HFFc6 (cell line): ENCODE results near the gene RTP2. TPM values are rescaled to one million over a fixed set of nuclear protein-coding genes. Genes with fewer than 3 reads are reported as not detected.

Experiments
- DNase-seq: peaks from one replicate; pipeline ENCODE4 v3.0.0-alpha.2; 2018
- H3K27ac Mint-ChIP-seq: 2 replicates; pipeline ENCODE4 v1.8.0; 2020; ENCODE audit warnings: mild to moderate bottlenecking, mixed read lengths
- H3K27me3 Mint-ChIP-seq: 2 replicates; pipeline ENCODE4 v1.8.0; 2021; ENCODE audit warnings: mild to moderate bottlenecking, moderate library complexity, mixed read lengths; ENCODE audit not compliant: insufficient read depth
- H3K36me3 Mint-ChIP-seq: 2 replicates; pipeline ENCODE4 v1.8.0; 2021; ENCODE audit warnings: low read depth, mixed read lengths
- H3K4me1 Mint-ChIP-seq: 2 replicates; pipeline ENCODE4 v1.8.0; 2020; ENCODE audit warnings: low read depth, mixed read lengths
- H3K4me3 Mint-ChIP-seq: 2 replicates; pipeline ENCODE4 v1.8.0; 2020; ENCODE audit warnings: mild to moderate bottlenecking, moderate library complexity, mixed read lengths
- H3K9me3 Mint-ChIP-seq: 2 replicates; pipeline ENCODE4 v1.8.0; 2020; ENCODE audit warnings: mild to moderate bottlenecking, mixed read lengths
- CTCF ChIP-seq: fragments of 200-600 bp; sonication (generic); IDR thresholded peaks from 2 replicates; pipeline ENCODE4 v1.5.0; 2021; ENCODE audit warnings: antibody characterized with exemption, mild to moderate bottlenecking
- total RNA-seq, 6 experiments: library from RNA; stranded (reverse); fragmentation: NEBNext Ultra II Directional; extraction: Animal tissue kit (Norgen Biotek cat#: 25700); gene quantifications; 2 replicates in 1 of 6; 3 replicates in 5 of 6; pipeline ENCODE4 v1.2.3, GENCODE V29; 2021

Gene RTP2
- total RNA-seq, 6 experiments from 2014 or later: not detected

- no peak for TF ChIP-seq CTCF
- H3K4me3 Mint-ChIP-seq: no peak overlapping the region
- no peak for DNase-seq
- peaks cover 57% of the 10 kb centered on the region for H3K36me3 Mint-ChIP-seq
- H3K4me1 Mint-ChIP-seq: no peaks in the 10 kb centered on the region
- H3K9me3 Mint-ChIP-seq: no peaks in the 10 kb centered on the region
- no peaks in the 10 kb centered on the region; the same call in 1 of the 2 replicates for H3K27me3 Mint-ChIP-seq
- no peak overlapping the region for H3K27ac Mint-ChIP-seq
These were observed 23.5 kb upstream of the RTP2 start for GRCh38 chr3:187725653-187726370.

GRCh38 chr3:187725224-187725623 lies 22.9 kb upstream of the RTP2 start:
- H3K4me1 Mint-ChIP-seq: no peaks in the 10 kb centered on the region
- H3K4me3 Mint-ChIP-seq: no peak overlapping the region
- H3K9me3 Mint-ChIP-seq: no peaks in the 10 kb centered on the region
- no peaks in the 10 kb centered on the region; the same call in 1 of the 2 replicates for H3K27me3 Mint-ChIP-seq
- TF ChIP-seq CTCF: no peak
- no peak for DNase-seq
- peaks cover 57% of the 10 kb centered on the region for H3K36me3 Mint-ChIP-seq
- H3K27ac Mint-ChIP-seq: no peak overlapping the region

- Mint-ChIP-seq H3K4me1 (peaks cover 6% of the 10 kb centered on the region; the same call in 1 of the 2 replicates), H3K27me3 (no peaks in the 10 kb centered on the region), H3K36me3 (peaks cover 48% of the 10 kb centered on the region), H3K4me3 (no peak overlapping the region), H3K27ac (no peak overlapping the region), H3K9me3 (no peaks in the 10 kb centered on the region)
- no peak for DNase-seq
- TF ChIP-seq CTCF: peak; percentile 56
These were observed 19.9 kb upstream of the RTP2 start for GRCh38 chr3:187722206-187722612.

- no peak for DNase-seq
- TF ChIP-seq CTCF: no peak
- Mint-ChIP-seq H3K4me1 (peaks cover 7% of the 10 kb centered on the region; the same call in 1 of the 2 replicates), H3K27ac (no peak overlapping the region), H3K36me3 (peaks cover 37% of the 10 kb centered on the region), H3K4me3 (no peak overlapping the region), H3K27me3 (no peaks in the 10 kb centered on the region), H3K9me3 (no peaks in the 10 kb centered on the region)
These were observed 18.7 kb upstream of the RTP2 start for GRCh38 chr3:187721055-187721454.

GRCh38 chr3:187720337-187720670 lies 17.9 kb upstream of the RTP2 start:
- DNase-seq: no peak
- Mint-ChIP-seq H3K4me3 (no peak overlapping the region), H3K4me1 (peaks cover 7% of the 10 kb centered on the region; the same call in 1 of the 2 replicates), H3K27ac (no peak overlapping the region), H3K36me3 (peaks cover 33% of the 10 kb centered on the region), H3K27me3 (no peaks in the 10 kb centered on the region), H3K9me3 (no peaks in the 10 kb centered on the region)
- TF ChIP-seq CTCF: no peak
